GM12878 (cell line): ENCODE data around the gene ARID4B. TPM values are rescaled to one million over a fixed set of nuclear protein-coding genes. Genes with fewer than 3 reads are reported as not detected.

ENCODE experiments used
- ATAC-seq: fragments of 200-7000 bp; cut with Tn5 transposase; 3 replicates; pipeline ENCODE4 v1.9.1; 2020; ENCODE audit warnings: mild to moderate bottlenecking, moderate library complexity
- BruUV-seq: library from RNA; stranded (reverse); fragments of 400-500 nt; replicated peaks from 2 replicates; lab custom pipeline; 2021; lab: Mats Ljungman, UMichigan
- CTCF ChIA-PET: fragments of 300-600 bp; sonication (Branson Sonifier 250); formaldehyde crosslinking; extraction: SDS; loops from one replicate; lab custom pipeline; 2021; ENCODE audit warnings: inconsistent platforms; lab: Yijun Ruan, JAX
- POLR2A ChIA-PET: fragments of 350-600 bp; formaldehyde crosslinking; extraction: SDS; loops from one replicate; lab custom pipeline; 2021; ENCODE audit warnings: inconsistent platforms; lab: Charles Lee
- RAD21 ChIA-PET: fragments of 300-600 bp; sonication (Branson Sonifier 250); formaldehyde crosslinking; loops from one replicate; lab custom pipeline; 2023; ENCODE audit warnings: antibody characterized with exemption; ENCODE audit not compliant: unreplicated experiment; lab: Charles Lee
- SMC1A ChIA-PET: fragments of 300-600 bp; sonication (Branson Sonifier 250); formaldehyde crosslinking; loops from one replicate; lab custom pipeline; 2023; ENCODE audit not compliant: unreplicated experiment, uncharacterized antibody; lab: Charles Lee
- DNase-seq: peaks from one replicate; pipeline ENCODE4 v3.0.0-alpha.2; 2011; ENCODE audit warnings: low read depth, low spot score
- FAIRE-seq: peaks from 3 replicates; lab custom pipeline; 2011; peaks lifted over from hg19 to GRCh38; lab: Jason Lieb, UNC
- H2AFZ ChIP-seq: 2 replicates; pipeline ENCODE4 v1.6.0; 2011; ENCODE audit warnings: low read depth, low read length, control low read depth; ENCODE audit not compliant: control insufficient read depth
- H3K27ac ChIP-seq: 2 replicates; pipeline ENCODE4 v1.5.1; 2011; ENCODE audit warnings: control low read depth; ENCODE audit not compliant: control insufficient read depth, insufficient read depth
- H3K27me3 ChIP-seq, 2 experiments: replicated peaks in 1 of 2; 2 replicates each; pipeline versions ENCODE4 v1.6.0 to v1.6.1; 2011; ENCODE audit warnings: low read length in 1 of 2; ENCODE audit not compliant: control insufficient read depth in 2 of 2, insufficient read depth in 2 of 2
- H3K36me3 ChIP-seq, 2 experiments: 2 replicates each; pipeline ENCODE4 v1.5.1; 2011; ENCODE audit warnings: low read length in 1 of 2; ENCODE audit not compliant: control insufficient read depth in 2 of 2, insufficient read depth in 2 of 2
- H3K4me1 ChIP-seq: 2 replicates; pipeline ENCODE4 v1.6.1; 2011; ENCODE audit warnings: mild to moderate bottlenecking, low read length, moderate library complexity, mixed read lengths; ENCODE audit not compliant: control insufficient read depth, insufficient read depth
- H3K4me2 ChIP-seq: 2 replicates; pipeline ENCODE4 v1.6.0; 2011; ENCODE audit warnings: control low read depth; ENCODE audit not compliant: control insufficient read depth, insufficient read depth
- H3K4me3 ChIP-seq: fragments of 200-600 bp; sonication (generic); 2 replicates; pipeline ENCODE4 v1.5.1; 2016
- H3K79me2 ChIP-seq: 2 replicates; pipeline ENCODE4 v1.6.0; 2011; ENCODE audit warnings: low read length; ENCODE audit not compliant: control insufficient read depth, insufficient read depth
- H3K9ac ChIP-seq: 2 replicates; pipeline ENCODE4 v1.8.0; 2011; ENCODE audit warnings: low read length, control low read depth, mixed read lengths; ENCODE audit not compliant: control insufficient read depth, insufficient read depth
- H3K9me3 ChIP-seq: replicated peaks from 3 replicates; pipeline ENCODE4 v1.5.1; 2011; ENCODE audit warnings: mild to moderate bottlenecking, low read length; ENCODE audit not compliant: control insufficient read depth, insufficient read depth
- H4K20me1 ChIP-seq: 2 replicates; pipeline ENCODE4 v1.6.0; 2011; ENCODE audit not compliant: control insufficient read depth, insufficient read depth
- GATAD2B ChIP-seq: fragments of 450-650 bp; conservative IDR thresholded peaks from 2 replicates; pipeline ENCODE4 v1.6.1; 2017; ENCODE audit warnings: low read depth, mild to moderate bottlenecking, moderate library complexity
- HCFC1 ChIP-seq: fragments of 150-350 bp; IDR thresholded peaks from 2 replicates; pipeline ENCODE4 v1.6.1; 2014; ENCODE audit warnings: low read length
- IKZF2 ChIP-seq, 2 experiments: fragments of 450-650 bp; IDR thresholded peaks; 2 replicates each; pipeline ENCODE4 v1.6.1; 2017; ENCODE audit warnings: mild to moderate bottlenecking in 2 of 2, moderate library complexity in 2 of 2
- JUNB ChIP-seq: IDR thresholded peaks from 2 replicates; pipeline ENCODE4 v1.6.1; 2016; ENCODE audit warnings: antibody characterized with exemption, mild to moderate bottlenecking
- KDM1A ChIP-seq: fragments of 200-600 bp; sonication (generic); IDR thresholded peaks from 2 replicates; pipeline ENCODE4 v1.6.1; 2016; ENCODE audit warnings: borderline replicate concordance
- SMAD5 ChIP-seq: IDR thresholded peaks from 2 replicates; pipeline ENCODE4 v1.6.1; 2016; ENCODE audit warnings: antibody characterized with exemption, low read depth
- SUZ12 ChIP-seq: fragments of 200-600 bp; sonication (generic); IDR thresholded peaks from one replicate; pipeline ENCODE4 v1.6.1; 2018; ENCODE audit warnings: antibody characterized with exemption, mild to moderate bottlenecking; ENCODE audit not compliant: unreplicated experiment
- WGBS: methylation state at CpG from one replicate; pipeline ENCODE4 v1.1.6; 2016; ENCODE audit warnings: low lambda C conversion rate; ENCODE audit not compliant: insufficient replicate concordance, insufficient coverage; ENCODE audit errors: missing lambda C conversion rate; 5-methylcytosine and 5-hydroxymethylcytosine counted together
- in situ Hi-C: fragments of 300-500 bp; cut with MboI; formaldehyde crosslinking; loops from 9 replicates; pipeline ENCODE4 v1.14.3; 2018; ENCODE audit warnings: mixed read lengths
- intact Hi-C: fragments of 100-400 bp; cut with micrococcal nuclease; formaldehyde crosslinking; loops from one replicate; pipeline ENCODE4 v1.14.2; 2022; ENCODE audit not compliant: unreplicated experiment
- polyA plus RNA-seq, 11 experiments: library from polyadenylated mRNA; depleted of rRNA in 4 of 11; unstranded in 6 of 11; stranded (reverse) in 5 of 11; fragments of >200 nt; fragmentation: Nextera tagmentation in 4 of 11; fragmentation: Illumina TruSeq in 1 of 11; extraction: Ambion mirVana in 4 of 11; extraction: Trizol in 1 of 11; gene quantifications; 1 replicate in 1 of 11; 2 replicates in 10 of 11; pipeline versions ENCODE4 v1.2.1 to v1.2.3, GENCODE V29; 2011 to 2016; ENCODE audit warnings: inconsistent platforms in 2 of 11, missing spikeins in 2 of 11, low read depth in 1 of 11
- total RNA-seq, 4 experiments: library from RNA; depleted of rRNA in 3 of 4; stranded (reverse); fragments of >200 nt in 3 of 4; fragmentation: Illumina TruSeq in 1 of 4; extraction: Trizol in 1 of 4; gene quantifications; 2 replicates each; pipeline versions ENCODE4 v1.2.1 to v1.2.3, GENCODE V29; 2013 to 2021
- TF ChIP-seq, protein P1 (sequence below): IDR thresholded peaks from 2 replicates; pipeline ENCODE4 v1.6.1; 2011; ENCODE audit warnings: borderline replicate concordance, low read depth, mild to moderate bottlenecking, moderate library complexity, mixed read lengths, low read length; ENCODE audit not compliant: insufficient read depth; ENCODE audit errors: extremely low read length

Gene ARID4B
- total and polyA plus RNA-seq, 10 of the 15 experiments (the other 5 are each of a cell fraction or from before 2014, with no cell fraction given): 13.6 to 39.1 (median 28.0) TPM

DNA sequence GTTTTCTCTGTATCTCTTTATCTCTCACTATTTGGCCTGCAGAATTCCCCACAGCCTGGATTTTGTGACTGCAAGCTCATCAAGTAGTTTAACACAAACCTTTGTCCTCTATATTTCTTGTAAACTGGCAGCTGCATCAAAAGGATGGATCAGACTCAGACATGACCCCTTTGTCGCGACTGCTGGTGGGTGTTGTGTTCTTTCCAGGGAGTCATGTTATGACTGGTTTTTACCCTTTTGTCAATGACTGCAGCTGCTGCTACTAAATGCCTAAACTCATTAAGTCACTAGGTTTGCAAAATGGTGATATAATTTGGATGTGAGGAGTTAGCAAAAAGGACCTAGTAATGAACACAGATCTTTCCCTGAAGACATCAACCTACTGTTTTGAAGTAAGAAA, 189.2 kb downstream of the ARID4B start:
- in situ Hi-C loops: no loop called here

DNA sequence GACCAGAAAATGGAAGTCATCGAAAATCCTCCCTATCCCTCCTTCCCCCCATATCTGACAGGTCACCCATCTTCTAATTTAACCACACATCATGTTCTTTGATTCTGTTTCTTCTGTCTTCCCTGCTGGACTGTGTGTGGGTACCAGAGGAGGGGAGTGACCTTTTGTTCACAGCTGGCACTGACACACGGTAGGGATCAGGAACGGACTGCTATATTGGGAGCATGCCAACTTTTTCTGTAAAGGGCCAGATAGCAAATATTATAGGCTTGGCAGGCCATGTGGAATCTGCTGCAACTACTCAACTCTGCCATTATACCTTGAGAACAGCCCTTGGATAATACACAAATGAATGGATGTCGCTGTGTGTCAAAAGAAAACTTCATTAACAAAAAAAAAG, 191.9 kb downstream of the ARID4B start:
- Histone ChIP-seq H2AFZ (no peak overlapping the region), H3K4me3 (no peak overlapping the region), H3K4me2 (no peak overlapping the region), H3K4me1 (no peaks in the 10 kb centered on the region), H4K20me1 (no peaks in the 10 kb centered on the region), H3K9me3 (no peaks in the 10 kb centered on the region), H3K27me3 (no peaks in the 10 kb centered on the region), H3K27ac (no peak overlapping the region), H3K79me2 (no peaks in the 10 kb centered on the region), H3K36me3 (peaks cover 23 to 45% of the 10 kb centered on the region in 2 experiments), H3K9ac (no peak overlapping the region)
- ChIA-PET SMC1A (interaction anchor here (1.2 kb wide), 1 partner anchor 30 kb away, joined by 3 read pairs; no protein-coding TSS in a partner anchor), POLR2A (no interaction called here), RAD21 (no interaction called here), CTCF (no interaction called here)
- intact Hi-C loops: no loop called here
- WGBS: 87% methylated on average over 4 of the region's 4 CpGs
- no peak for ATAC-seq
- TF ChIP-seq KDM1A (no peak), SMAD5 (no peak), IKZF2 (IDR thresholded peaks at IDR 0.05) (no peak), HCFC1 (no peak), SUZ12 (no peak)
- TF ChIP-seq, protein P1, sequence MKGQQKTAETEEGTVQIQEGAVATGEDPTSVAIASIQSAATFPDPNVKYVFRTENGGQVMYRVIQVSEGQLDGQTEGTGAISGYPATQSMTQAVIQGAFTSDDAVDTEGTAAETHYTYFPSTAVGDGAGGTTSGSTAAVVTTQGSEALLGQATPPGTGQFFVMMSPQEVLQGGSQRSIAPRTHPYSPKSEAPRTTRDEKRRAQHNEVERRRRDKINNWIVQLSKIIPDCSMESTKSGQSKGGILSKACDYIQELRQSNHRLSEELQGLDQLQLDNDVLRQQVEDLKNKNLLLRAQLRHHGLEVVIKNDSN: no peak
- no TSS peak for BruUV-seq
- in situ Hi-C loops: no loop called here
- DNase-seq: no peak
- FAIRE-seq: no peak

More for the DNA sequence above, 189.2 kb downstream of the ARID4B start:
- H3K27ac ChIP-seq: no peak overlapping the region
- H3K4me2 ChIP-seq: no peak overlapping the region
- no TSS peak for BruUV-seq
- H3K9me3 ChIP-seq: no peaks in the 10 kb centered on the region
- DNase-seq (no peak), FAIRE-seq (no peak), ATAC-seq (no peak)
- TF ChIP-seq JUNB (peak; percentile 32; the same call in 1 of the 2 replicates), GATAD2B (no peak)
- H2AFZ ChIP-seq: no peak overlapping the region
- intact Hi-C loops: no loop called here
- H4K20me1 ChIP-seq: no peaks in the 10 kb centered on the region
- no peaks in the 10 kb centered on the region for H3K4me1 ChIP-seq
- RAD21 ChIA-PET: no interaction called here
- peaks cover 27 to 44% of the 10 kb centered on the region in 2 experiments for H3K36me3 ChIP-seq
- POLR2A ChIA-PET: interaction anchor here (0.5 kb wide), 1 partner anchor 39 kb away, joined by 3 read pairs; no protein-coding TSS in a partner anchor
- no peak overlapping the region for H3K9ac ChIP-seq
- CTCF ChIA-PET: interaction anchor here (0.6 to 1.4 kb wide), 2 partner anchors 14 to 278 kb away, joined by 4 read pairs; no protein-coding TSS in a partner anchor
- SMC1A ChIA-PET: interaction anchor here (1.1 to 1.9 kb wide), 2 partner anchors 9 to 17 kb away, joined by 4 read pairs; no protein-coding TSS in a partner anchor
- no peak overlapping the region for H3K4me3 ChIP-seq
- no peaks in the 10 kb centered on the region for H3K27me3 ChIP-seq
- H3K79me2 ChIP-seq: no peaks in the 10 kb centered on the region
- 56% methylated on average over 2 of the region's 2 CpGs for WGBS
